IMR-90 (cell line): ENCODE results near the gene CUL9. TPM values are rescaled to one million over a fixed set of nuclear protein-coding genes. Genes with fewer than 3 reads are reported as not detected.

ENCODE experiments used
- SMC3 ChIP-seq: fragments of 150-350 bp; IDR thresholded peaks from 2 replicates; pipeline ENCODE4 v1.6.1; 2016; ENCODE audit warnings: low read depth, mild to moderate bottlenecking, antibody characterized with exemption, low read length, moderate library complexity
- polyA plus RNA-seq, 3 experiments: library from polyadenylated mRNA; depleted of rRNA; stranded (reverse); fragments of >200 nt; gene quantifications; 2 replicates each; pipeline ENCODE4 v1.2.3, GENCODE V29; 2012; ENCODE audit warnings: low replicate concordance in 1 of 3
- total RNA-seq: library from RNA; depleted of rRNA; stranded (reverse); fragments of >200 nt; gene quantifications from 2 replicates; pipeline ENCODE4 v1.2.3, GENCODE V29; 2012
- TF ChIP-seq, protein P1 (sequence below): conservative IDR thresholded peaks from 2 replicates; pipeline ENCODE4 v1.5.1; 2012; ENCODE audit warnings: mild to moderate bottlenecking, low read depth, low read length, improper control_type of control experiment

CUL9 gene
- total and polyA plus RNA-seq, 2 of the 4 experiments (the other 2 are of a cell fraction) = 7.7 to 19.5 TPM

DNA sequence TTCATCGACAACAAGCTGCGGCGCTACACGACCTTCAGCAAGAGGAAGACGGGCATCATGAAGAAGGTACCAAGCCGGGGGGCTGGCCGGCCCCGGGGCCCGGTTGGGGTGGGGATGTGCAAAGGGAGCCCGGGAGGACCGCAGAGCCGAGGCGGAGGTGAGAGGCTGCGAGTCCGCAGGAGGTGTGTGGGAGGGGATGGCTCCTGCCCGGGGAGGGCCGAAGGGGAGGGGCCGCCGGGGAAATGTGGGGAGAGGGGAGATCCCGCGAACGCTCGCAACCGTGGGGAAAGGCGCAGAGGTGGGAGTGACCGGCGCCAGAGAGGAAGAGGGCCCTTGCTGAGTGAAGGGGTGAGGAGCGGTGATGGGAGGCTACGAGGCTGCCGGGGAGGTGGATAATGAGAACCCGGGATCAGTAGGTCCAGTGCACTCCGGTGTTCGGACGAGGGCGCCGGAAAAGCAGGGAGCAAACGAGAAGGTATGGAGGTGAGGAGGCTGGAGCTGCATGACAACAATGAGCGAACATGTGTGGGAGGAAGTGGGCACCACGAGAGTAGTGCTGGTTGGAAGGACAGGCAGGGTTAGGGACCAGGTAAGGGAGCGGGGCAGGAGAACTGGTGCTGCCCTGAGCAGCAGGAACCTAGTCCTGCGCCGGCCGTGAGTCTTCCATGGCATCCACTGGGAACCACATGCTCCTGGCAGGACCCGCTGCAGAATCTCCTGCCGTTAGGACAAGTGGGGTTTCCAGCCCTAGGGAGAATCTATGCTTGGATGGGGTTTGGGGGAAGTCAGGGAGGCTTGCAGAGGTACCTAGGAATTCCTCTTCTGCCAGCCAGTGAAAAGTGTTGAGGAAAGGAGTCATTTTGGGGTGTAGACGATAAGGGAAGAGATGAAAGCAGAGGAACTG, 9.6 kb upstream of the CUL9 start (continued):
- TF ChIP-seq, protein P1, sequence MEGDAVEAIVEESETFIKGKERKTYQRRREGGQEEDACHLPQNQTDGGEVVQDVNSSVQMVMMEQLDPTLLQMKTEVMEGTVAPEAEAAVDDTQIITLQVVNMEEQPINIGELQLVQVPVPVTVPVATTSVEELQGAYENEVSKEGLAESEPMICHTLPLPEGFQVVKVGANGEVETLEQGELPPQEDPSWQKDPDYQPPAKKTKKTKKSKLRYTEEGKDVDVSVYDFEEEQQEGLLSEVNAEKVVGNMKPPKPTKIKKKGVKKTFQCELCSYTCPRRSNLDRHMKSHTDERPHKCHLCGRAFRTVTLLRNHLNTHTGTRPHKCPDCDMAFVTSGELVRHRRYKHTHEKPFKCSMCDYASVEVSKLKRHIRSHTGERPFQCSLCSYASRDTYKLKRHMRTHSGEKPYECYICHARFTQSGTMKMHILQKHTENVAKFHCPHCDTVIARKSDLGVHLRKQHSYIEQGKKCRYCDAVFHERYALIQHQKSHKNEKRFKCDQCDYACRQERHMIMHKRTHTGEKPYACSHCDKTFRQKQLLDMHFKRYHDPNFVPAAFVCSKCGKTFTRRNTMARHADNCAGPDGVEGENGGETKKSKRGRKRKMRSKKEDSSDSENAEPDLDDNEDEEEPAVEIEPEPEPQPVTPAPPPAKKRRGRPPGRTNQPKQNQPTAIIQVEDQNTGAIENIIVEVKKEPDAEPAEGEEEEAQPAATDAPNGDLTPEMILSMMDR = no peak
- no peak for TF ChIP-seq SMC3
